Hepatocyte (in vitro differentiated cells): ENCODE results near the gene TAF4. TPM values are rescaled to one million over a fixed set of nuclear protein-coding genes. Genes with fewer than 3 reads are reported as not detected.
"Not testable (repeated sequence)": the region's sequence is repeated elsewhere in the genome, so short reads cannot be mapped to it uniquely, and the experiment has no call there.

Source experiments
- DNase-seq: peaks from one replicate; pipeline ENCODE4 v3.0.0-alpha.2; 2016; ENCODE audit warnings: low spot score
- H2AFZ ChIP-seq: fragments of 200-600 bp; sonication (generic); 2 replicates; pipeline ENCODE4 v1.6.0; 2016; ENCODE audit warnings: antibody characterized with exemption, mild to moderate bottlenecking
- H3K27ac ChIP-seq: fragments of 200-600 bp; sonication (generic); 2 replicates; pipeline ENCODE4 v1.5.1; 2016; ENCODE audit warnings: mild to moderate bottlenecking
- H3K27me3 ChIP-seq: fragments of 200-600 bp; sonication (generic); 2 replicates; pipeline ENCODE4 v1.6.1; 2016
- H3K36me3 ChIP-seq: fragments of 200-600 bp; sonication (generic); replicated peaks from 2 replicates; pipeline ENCODE4 v1.5.1; 2016; ENCODE audit warnings: low read depth; ENCODE audit not compliant: insufficient read depth
- H3K4me1 ChIP-seq: fragments of 200-600 bp; sonication (generic); 2 replicates; pipeline ENCODE4 v1.5.1; 2016; ENCODE audit warnings: mild to moderate bottlenecking, moderate library complexity; ENCODE audit not compliant: insufficient read depth
- H3K4me2 ChIP-seq: fragments of 200-600 bp; sonication (generic); 2 replicates; pipeline ENCODE4 v1.6.0; 2016
- H3K4me3 ChIP-seq: fragments of 200-600 bp; sonication (generic); 2 replicates; pipeline ENCODE4 v1.5.1; 2016; ENCODE audit warnings: mild to moderate bottlenecking
- H3K79me2 ChIP-seq: fragments of 200-600 bp; sonication (generic); 2 replicates; pipeline ENCODE4 v1.6.0; 2017; ENCODE audit warnings: mild to moderate bottlenecking
- H3K9me2 ChIP-seq: fragments of 200-600 bp; sonication (generic); replicated peaks from 2 replicates; pipeline ENCODE4 v1.6.0; 2017; ENCODE audit warnings: mild to moderate bottlenecking; ENCODE audit not compliant: insufficient read depth
- H3K9me3 ChIP-seq: fragments of 200-600 bp; sonication (generic); 2 replicates; pipeline ENCODE4 v1.5.1; 2016; ENCODE audit warnings: low read depth, mild to moderate bottlenecking
- H4K20me1 ChIP-seq: fragments of 200-600 bp; sonication (generic); 2 replicates; pipeline ENCODE4 v1.6.0; 2016; ENCODE audit warnings: mild to moderate bottlenecking; ENCODE audit not compliant: insufficient read depth, poor library complexity, severe bottlenecking
- EZH2 ChIP-seq: fragments of 200-600 bp; sonication (generic); IDR thresholded peaks from 2 replicates; pipeline ENCODE4 v1.6.1; 2016; ENCODE audit warnings: antibody characterized with exemption, mild to moderate bottlenecking, borderline replicate concordance
- EZH2phosphoT487 ChIP-seq: fragments of 200-600 bp; sonication (generic); IDR thresholded peaks from one replicate; pipeline ENCODE4 v1.6.1; 2018; ENCODE audit warnings: antibody characterized with exemption, mild to moderate bottlenecking, low read depth, moderate library complexity; ENCODE audit not compliant: unreplicated experiment, severe bottlenecking
- WGBS: methylation state at CpG from one replicate; pipeline ENCODE4 v1.1.6; 2016; ENCODE audit warnings: low lambda C conversion rate; ENCODE audit errors: missing lambda C conversion rate; 5-methylcytosine and 5-hydroxymethylcytosine counted together
- polyA plus RNA-seq: library from polyadenylated mRNA; unstranded; fragments of >200 nt; fragmentation: Nextera tagmentation; extraction: Ambion mirVana; gene quantifications from 2 replicates; pipeline ENCODE4 v1.2.1, GENCODE V29; 2016
- total RNA-seq: library from RNA; depleted of rRNA; stranded (reverse); fragments of >200 nt; gene quantifications from 2 replicates; pipeline ENCODE4 v1.2.3, GENCODE V29; 2014
- TF ChIP-seq, protein P1 (sequence below): fragments of 200-600 bp; sonication (generic); IDR thresholded peaks from 2 replicates; pipeline ENCODE4 v1.5.1; 2016; ENCODE audit warnings: antibody characterized with exemption, mild to moderate bottlenecking; ENCODE audit not compliant: poor library complexity

Gene TAF4
- total and polyA plus RNA-seq, 2 experiments from 2014 or later = 2.9 to 6.6 TPM

DNA sequence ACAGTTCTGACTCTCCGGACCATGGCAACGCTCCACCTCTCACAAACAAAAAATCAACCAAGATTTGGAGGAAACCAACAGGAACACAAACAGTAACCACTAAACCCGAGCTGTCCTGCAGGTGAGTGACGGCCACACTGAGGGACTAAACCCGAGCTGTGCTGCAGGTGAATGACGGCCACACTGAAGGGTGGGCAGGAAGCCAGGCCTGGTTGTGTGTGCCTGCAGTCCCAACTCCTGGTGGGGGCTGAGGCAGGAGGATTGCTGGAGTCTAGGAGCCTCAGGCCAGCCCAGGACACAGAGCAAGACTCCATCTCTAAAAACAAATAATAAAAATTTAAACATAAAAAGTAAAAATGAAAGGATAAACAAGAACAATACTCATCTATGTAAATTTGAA, 80.6 kb downstream of the TAF4 start:
- H3K9me3 ChIP-seq = no peaks in the 10 kb centered on the region
- H3K27ac ChIP-seq = no peak overlapping the region
- no peaks in the 10 kb centered on the region for H3K79me2 ChIP-seq
- no peak overlapping the region for H3K4me2 ChIP-seq
- DNase-seq = no peak
- H3K4me1 ChIP-seq = no peaks in the 10 kb centered on the region
- H3K36me3 ChIP-seq = no peaks in the 10 kb centered on the region
- WGBS = 92% methylated on average over 4 of the region's 6 CpGs
- no peaks in the 10 kb centered on the region for H4K20me1 ChIP-seq
- TF ChIP-seq EZH2phosphoT487 (no peak), EZH2 (no peak)
- TF ChIP-seq, protein P1, sequence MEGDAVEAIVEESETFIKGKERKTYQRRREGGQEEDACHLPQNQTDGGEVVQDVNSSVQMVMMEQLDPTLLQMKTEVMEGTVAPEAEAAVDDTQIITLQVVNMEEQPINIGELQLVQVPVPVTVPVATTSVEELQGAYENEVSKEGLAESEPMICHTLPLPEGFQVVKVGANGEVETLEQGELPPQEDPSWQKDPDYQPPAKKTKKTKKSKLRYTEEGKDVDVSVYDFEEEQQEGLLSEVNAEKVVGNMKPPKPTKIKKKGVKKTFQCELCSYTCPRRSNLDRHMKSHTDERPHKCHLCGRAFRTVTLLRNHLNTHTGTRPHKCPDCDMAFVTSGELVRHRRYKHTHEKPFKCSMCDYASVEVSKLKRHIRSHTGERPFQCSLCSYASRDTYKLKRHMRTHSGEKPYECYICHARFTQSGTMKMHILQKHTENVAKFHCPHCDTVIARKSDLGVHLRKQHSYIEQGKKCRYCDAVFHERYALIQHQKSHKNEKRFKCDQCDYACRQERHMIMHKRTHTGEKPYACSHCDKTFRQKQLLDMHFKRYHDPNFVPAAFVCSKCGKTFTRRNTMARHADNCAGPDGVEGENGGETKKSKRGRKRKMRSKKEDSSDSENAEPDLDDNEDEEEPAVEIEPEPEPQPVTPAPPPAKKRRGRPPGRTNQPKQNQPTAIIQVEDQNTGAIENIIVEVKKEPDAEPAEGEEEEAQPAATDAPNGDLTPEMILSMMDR = no peak
- no peak overlapping the region for H2AFZ ChIP-seq
- no peaks in the 10 kb centered on the region for H3K9me2 ChIP-seq
- no peaks in the 10 kb centered on the region for H3K27me3 ChIP-seq
- H3K4me3 ChIP-seq = no peak overlapping the region

DNA sequence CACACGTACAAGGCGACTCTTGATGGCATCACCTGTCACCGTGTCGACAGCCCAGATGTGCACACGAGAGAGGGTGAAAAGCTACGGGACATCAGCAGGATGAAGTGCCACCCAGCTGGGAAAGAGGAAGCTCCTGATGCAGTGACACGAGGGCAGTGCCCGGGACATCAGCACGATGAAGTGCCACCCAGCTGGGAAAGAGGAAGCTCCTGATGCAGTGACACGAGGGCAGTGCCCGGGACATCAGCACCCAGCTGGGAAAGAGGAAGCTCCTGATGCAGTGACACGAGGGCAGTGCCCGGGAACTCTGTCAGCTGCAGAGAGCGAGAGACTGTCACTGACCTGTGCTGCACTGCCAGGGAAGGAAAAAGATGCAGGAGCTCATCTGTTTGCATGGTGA, 81.2 kb downstream of the TAF4 start:
- H3K27ac ChIP-seq, H3K4me2 ChIP-seq, DNase-seq, H3K4me3 ChIP-seq, H3K27me3 ChIP-seq, H3K36me3 ChIP-seq, H2AFZ ChIP-seq, H3K4me1 ChIP-seq, H4K20me1 ChIP-seq, H3K9me2 ChIP-seq, H3K9me3 ChIP-seq, H3K79me2 ChIP-seq: not testable (repeated sequence)
- WGBS = 93% methylated on average over 14 of the region's 14 CpGs

DNA sequence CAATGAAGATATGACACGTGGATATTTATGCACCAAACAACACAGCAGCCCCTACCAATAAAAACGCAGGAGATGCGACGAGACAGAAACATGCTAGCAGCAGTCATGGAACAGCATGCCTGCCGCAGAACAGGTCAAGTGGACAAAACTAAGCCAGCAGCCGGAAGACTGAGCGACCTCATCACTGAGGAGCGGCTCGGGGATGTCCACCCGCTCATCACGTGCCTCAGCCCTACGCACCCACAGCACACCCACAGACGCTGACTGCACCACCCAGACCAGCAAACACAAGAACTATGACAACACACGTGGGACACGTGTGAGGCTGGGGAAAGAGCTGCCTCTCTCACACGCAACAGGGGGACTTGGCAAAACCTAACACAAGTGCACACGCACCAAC, 81.7 kb downstream of the TAF4 start:
- H3K27me3 ChIP-seq = no peaks in the 10 kb centered on the region
- 93% methylated on average over 17 of the region's 17 CpGs for WGBS
- no peak for DNase-seq

DNA sequence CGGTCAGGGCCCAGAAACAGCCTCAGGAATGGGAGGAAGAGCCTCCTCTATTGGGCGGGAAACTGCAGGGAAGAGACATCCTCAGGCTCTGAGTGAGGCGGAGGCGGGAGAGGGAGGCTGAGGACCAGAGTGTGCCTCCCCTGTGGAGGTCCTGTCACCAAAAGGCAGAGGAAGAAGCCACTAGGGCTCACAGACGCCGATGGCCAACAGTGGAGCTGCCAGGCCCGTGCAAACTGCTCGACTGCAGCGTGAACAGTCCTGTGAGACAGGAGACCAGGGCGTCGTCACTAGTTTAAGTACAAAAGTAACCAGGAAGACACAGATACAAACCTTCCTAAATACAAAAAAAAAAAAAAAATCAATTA, 82.7 kb downstream of the TAF4 start:
- H3K4me1 ChIP-seq = no peaks in the 10 kb centered on the region
- no peaks in the 10 kb centered on the region for H3K36me3 ChIP-seq
- 97% methylated on average over 11 of the region's 11 CpGs for WGBS
- no peak overlapping the region for H3K27ac ChIP-seq
- no peaks in the 10 kb centered on the region for H3K27me3 ChIP-seq
- TF ChIP-seq EZH2phosphoT487 = no peak
- no peak for TF ChIP-seq EZH2
- TF ChIP-seq, protein P1 = no peak
- no peak overlapping the region for H3K4me2 ChIP-seq
- no peaks in the 10 kb centered on the region for H3K9me3 ChIP-seq
- no peak overlapping the region for H3K4me3 ChIP-seq
- H3K79me2 ChIP-seq = no peaks in the 10 kb centered on the region
- no peak overlapping the region for H2AFZ ChIP-seq
- DNase-seq = no peak
- H4K20me1 ChIP-seq = no peaks in the 10 kb centered on the region
- no peaks in the 10 kb centered on the region for H3K9me2 ChIP-seq

More for the DNA sequence above, 81.7 kb downstream of the TAF4 start:
- Histone ChIP-seq H4K20me1 (no peaks in the 10 kb centered on the region), H3K4me1 (no peaks in the 10 kb centered on the region), H3K9me2 (no peaks in the 10 kb centered on the region), H3K9me3 (no peaks in the 10 kb centered on the region), H3K4me3 (no peak overlapping the region), H3K27ac (no peak overlapping the region), H2AFZ (no peak overlapping the region), H3K36me3 (no peaks in the 10 kb centered on the region), H3K79me2 (no peaks in the 10 kb centered on the region), H3K4me2 (no peak overlapping the region)
- TF ChIP-seq EZH2phosphoT487 (no peak), EZH2 (no peak)
- TF ChIP-seq, protein P1 = no peak
